C4-2B (cell line): ENCODE results near the gene RBMS1.

ENCODE experiments used
- ZFX ChIP-seq: fragments of 450-650 bp; IDR thresholded peaks from 2 replicates; pipeline ENCODE4 v1.6.1; 2017
- TF ChIP-seq, protein P1 (sequence below): fragments of 450-650 bp; conservative IDR thresholded peaks from 2 replicates; pipeline ENCODE4 v1.5.1; 2017; ENCODE audit warnings: mild to moderate bottlenecking

DNA sequence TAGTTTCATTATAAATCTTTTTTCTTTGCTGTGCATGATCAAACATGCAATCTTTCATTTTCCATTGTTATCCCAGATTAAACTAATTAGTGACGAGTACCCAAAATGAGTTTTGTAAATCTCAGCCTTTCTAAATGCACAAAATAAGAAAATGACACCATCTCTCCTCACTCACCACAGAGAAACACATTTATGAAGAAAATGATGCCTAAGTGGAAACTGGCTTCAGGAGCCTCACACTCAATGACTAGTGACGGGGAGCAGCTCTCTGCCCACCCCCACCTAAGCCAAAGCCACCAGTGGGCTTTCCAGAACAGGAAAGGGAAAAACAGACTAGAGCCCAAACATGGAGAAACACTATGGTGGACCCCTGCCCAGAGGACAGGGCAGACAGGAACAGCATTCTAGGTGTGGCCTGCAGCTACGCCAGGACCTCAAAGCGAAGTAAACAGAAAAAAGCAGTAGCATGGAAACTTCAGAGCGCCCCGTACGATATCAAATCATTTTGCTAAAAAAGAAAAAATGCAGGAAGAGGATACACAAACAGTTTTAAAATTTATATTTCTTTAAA lies 113.5 kb downstream of the RBMS1 start:
- TF ChIP-seq, protein P1, sequence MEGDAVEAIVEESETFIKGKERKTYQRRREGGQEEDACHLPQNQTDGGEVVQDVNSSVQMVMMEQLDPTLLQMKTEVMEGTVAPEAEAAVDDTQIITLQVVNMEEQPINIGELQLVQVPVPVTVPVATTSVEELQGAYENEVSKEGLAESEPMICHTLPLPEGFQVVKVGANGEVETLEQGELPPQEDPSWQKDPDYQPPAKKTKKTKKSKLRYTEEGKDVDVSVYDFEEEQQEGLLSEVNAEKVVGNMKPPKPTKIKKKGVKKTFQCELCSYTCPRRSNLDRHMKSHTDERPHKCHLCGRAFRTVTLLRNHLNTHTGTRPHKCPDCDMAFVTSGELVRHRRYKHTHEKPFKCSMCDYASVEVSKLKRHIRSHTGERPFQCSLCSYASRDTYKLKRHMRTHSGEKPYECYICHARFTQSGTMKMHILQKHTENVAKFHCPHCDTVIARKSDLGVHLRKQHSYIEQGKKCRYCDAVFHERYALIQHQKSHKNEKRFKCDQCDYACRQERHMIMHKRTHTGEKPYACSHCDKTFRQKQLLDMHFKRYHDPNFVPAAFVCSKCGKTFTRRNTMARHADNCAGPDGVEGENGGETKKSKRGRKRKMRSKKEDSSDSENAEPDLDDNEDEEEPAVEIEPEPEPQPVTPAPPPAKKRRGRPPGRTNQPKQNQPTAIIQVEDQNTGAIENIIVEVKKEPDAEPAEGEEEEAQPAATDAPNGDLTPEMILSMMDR = no peak
- TF ChIP-seq ZFX = no peak
